Coronary artery (tissue), 2 donors: ENCODE results near the gene KLF16.

ENCODE experiments used
- DNase-seq: peaks from one replicate; pipeline ENCODE4 v3.0.0-alpha.2; 2017; ENCODE audit warnings: low spot score
- H3K27ac ChIP-seq, 2 donors: fragments of 200-600 bp; sonication (generic); one replicate each; pipeline ENCODE4 v1.5.1; 2016 to 2019
- H3K4me3 ChIP-seq: fragments of 200-600 bp; sonication (generic); 2 replicates; pipeline ENCODE4 v1.5.1; 2016; ENCODE audit warnings: mild to moderate bottlenecking, moderate library complexity
- TF ChIP-seq, protein P1 (sequence below): fragments of 200-600 bp; sonication (generic); IDR thresholded peaks from one replicate; pipeline ENCODE4 v1.5.1; 2019; ENCODE audit warnings: antibody characterized with exemption

KLF16 gene

GRCh38 chr19:1846517-1847204 is 16.7 kb downstream of the KLF16 start:
- DNase-seq = no peak
- TF ChIP-seq, protein P1, sequence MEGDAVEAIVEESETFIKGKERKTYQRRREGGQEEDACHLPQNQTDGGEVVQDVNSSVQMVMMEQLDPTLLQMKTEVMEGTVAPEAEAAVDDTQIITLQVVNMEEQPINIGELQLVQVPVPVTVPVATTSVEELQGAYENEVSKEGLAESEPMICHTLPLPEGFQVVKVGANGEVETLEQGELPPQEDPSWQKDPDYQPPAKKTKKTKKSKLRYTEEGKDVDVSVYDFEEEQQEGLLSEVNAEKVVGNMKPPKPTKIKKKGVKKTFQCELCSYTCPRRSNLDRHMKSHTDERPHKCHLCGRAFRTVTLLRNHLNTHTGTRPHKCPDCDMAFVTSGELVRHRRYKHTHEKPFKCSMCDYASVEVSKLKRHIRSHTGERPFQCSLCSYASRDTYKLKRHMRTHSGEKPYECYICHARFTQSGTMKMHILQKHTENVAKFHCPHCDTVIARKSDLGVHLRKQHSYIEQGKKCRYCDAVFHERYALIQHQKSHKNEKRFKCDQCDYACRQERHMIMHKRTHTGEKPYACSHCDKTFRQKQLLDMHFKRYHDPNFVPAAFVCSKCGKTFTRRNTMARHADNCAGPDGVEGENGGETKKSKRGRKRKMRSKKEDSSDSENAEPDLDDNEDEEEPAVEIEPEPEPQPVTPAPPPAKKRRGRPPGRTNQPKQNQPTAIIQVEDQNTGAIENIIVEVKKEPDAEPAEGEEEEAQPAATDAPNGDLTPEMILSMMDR = no peak
- H3K27ac ChIP-seq = no peak overlapping the region
- H3K4me3 ChIP-seq = peak overlapping the region; percentile 98

DNA sequence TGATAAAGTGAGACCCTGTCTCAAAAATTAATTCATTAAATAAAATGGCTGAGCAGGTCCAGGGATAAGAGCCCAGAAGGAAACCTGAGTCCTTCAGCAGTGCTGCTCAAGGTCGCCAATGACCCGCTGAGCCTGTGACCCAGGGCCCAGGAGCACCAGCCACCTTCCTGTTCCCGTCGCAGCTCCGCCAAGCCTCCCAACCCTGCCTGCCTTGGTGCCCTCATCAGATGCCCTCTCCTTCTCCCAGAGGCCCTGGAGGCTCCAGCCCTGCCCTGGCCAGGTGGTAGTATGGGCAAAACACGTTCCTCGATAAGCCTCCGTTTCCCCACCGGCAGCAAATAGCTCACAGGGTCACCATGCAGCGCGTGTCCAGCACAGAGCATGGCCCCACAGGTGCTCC is 17.7 kb downstream of the KLF16 start:
- H3K4me3 ChIP-seq = no peak overlapping the region
- no peak overlapping the region for H3K27ac ChIP-seq
- no peak for DNase-seq
- TF ChIP-seq, protein P1 = no peak

GRCh38 chr19:1845125-1845515 is 18.3 kb downstream of the KLF16 start:
- TF ChIP-seq, protein P1 = no peak
- H3K27ac ChIP-seq = no peak overlapping the region
- no peak overlapping the region for H3K4me3 ChIP-seq
- no peak for DNase-seq

DNA sequence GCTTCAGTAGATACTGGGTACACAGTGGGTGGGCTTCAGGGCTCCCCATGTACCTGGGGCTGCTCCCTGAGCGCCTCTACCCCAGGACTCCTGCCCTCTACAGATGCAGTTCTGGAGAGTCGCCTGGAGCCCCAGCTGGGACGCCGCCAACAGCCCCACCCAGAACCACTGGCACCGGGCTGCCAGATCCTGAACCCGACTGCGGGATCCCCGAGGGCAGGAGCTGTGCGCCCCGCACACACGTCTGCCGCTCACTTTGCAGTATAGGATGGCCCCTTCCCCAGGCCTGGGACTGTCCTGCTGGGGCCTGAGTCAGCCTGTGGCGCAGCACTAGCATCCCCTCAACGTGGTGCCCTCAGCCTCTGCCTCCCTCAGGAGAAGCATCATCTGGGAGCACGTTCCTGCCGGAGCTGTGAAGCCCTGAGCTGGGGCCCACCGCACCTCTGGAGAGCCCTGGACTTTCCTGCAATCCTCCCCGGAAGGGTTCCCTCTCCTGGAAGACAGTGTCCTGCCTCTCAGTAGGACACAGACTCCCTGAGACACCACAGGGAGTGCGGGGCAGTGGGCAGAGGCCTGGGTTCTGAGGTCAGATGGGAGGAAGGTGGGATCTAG is 18.8 kb downstream of the KLF16 start:
- Histone ChIP-seq H3K27ac (no peak overlapping the region), H3K4me3 (no peak overlapping the region)
- TF ChIP-seq, protein P1 = no peak
- DNase-seq = no peak

DNA sequence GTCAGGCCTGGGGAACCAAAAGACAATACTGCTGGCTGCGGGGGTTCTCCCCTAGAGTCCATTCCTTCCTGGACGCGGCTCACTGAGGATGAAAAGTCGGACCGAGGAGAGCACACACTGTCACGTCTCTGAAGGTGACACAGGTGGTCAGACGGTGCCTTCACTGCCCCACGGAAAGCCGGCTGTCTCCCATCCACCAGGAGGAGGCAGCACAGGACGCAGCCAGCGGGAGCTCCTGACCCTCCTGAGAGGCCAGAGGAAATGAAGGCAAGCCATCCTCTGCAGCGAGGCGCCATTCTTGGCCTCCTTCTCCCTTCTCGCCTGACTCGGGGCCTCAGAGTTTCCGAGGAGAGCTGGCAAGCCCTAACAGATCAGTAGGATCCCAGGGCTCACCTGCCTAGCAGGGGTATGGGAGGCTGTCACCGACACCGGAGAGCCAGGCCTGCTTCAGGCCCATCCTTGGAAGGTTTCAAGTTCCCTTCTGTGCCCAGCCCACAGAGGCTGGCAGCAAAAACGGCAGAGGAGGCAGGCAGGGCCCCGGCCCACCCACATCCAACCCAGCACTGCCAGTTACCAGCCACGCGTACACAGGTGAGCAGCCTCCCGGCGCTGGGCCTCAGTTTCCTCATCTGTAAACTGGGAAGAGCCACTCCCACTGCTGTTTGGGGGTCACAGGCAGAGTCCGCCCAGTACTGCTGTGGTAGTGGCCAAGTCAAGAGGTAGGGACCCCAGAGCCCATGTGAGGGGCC is 19.6 kb downstream of the KLF16 start:
- Histone ChIP-seq H3K4me3 (no peak overlapping the region), H3K27ac (no peak overlapping the region)
- TF ChIP-seq, protein P1 = no peak
- DNase-seq = no peak

DNA sequence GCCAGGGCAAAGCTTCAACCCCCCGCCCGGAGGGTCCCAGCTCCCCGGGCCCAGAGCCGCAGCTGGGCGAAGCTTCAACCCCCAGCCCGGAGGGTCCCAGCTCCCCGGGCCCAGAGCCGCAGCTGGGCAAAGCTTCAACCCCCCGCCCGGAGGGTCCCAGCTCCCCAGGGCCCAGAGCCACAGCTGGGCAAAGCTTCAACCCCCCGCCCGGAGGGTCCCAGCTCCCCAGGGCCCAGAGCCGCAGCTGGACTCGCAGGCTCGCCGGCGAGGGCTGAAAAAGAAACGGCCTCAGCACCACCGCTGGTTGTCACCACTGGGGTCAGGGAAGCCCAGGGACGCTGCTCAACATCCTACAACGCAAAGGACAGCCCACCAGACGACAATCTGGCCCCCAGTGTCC is 20.3 kb downstream of the KLF16 start:
- no peak for DNase-seq
- H3K27ac ChIP-seq = no peak overlapping the region
- no peak overlapping the region for H3K4me3 ChIP-seq
- TF ChIP-seq, protein P1 = no peak
